GM18499 (cell line): ENCODE measurements around the gene RBL2.
"Not testable (repeated sequence)": the region's sequence is repeated elsewhere in the genome, so short reads cannot be mapped to it uniquely, and the experiment has no call there.

Source experiments
- ATAC-seq: cut with Tn5 transposase; IDR thresholded peaks from one replicate; pipeline ENCODE4 v1.9.1; 2021; ENCODE audit warnings: moderate number of reproducible peaks; ENCODE audit not compliant: insufficient read depth, unreplicated experiment

The RBL2 gene

DNA sequence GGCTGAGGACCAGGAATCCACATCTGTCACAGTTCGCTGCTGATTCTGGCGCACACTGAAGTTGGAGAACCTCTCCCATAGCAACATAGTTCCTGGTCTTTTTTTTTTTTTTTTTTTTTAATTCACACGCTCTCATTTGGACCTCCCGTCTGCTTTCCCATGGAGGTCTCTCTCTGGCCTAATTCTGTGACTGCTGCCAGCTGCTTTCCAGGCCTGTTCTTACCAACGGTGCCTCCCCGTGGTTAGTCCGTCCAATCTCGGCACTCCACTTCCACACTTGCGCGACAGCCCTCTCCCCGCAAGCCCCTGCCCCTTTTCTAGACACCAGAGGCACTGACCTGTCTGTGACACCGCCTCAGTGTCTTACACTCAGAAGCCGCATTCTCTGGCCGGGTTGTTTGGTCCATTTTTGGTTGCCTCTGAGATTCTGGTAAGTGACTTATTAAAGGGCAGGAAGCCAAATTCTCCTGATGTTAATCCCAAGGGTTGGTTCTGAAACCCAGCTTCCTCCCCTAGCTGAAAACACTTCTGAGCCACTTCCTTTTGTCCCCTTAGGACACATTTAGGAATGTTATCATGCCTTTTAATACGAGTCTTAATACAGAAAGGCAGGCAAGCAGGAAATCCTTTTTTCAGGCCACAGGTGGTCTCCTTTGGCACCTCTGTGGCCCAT lies 69.9 kb downstream of the RBL2 start:
- ATAC-seq, result no peak

DNA sequence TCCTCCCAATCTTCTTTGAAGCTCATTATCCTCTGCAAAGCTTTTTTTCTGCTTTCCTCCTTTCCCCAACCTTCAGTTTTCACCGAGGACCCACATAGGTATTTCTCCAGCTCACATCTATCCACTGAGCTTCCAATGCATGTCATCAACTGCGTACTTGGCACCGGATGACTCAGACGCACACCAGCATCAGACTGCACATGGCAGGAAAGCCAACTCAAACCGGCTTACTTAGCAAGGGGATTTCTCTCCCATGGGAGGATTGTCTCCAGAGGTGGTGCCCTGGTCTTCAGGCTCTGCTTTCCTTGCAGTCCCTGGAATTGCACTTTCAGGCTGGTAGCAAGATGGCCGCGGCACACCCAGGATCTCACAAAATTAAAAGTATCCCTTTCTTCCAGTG lies 70.4 kb downstream of the RBL2 start:
- no peak for ATAC-seq

DNA sequence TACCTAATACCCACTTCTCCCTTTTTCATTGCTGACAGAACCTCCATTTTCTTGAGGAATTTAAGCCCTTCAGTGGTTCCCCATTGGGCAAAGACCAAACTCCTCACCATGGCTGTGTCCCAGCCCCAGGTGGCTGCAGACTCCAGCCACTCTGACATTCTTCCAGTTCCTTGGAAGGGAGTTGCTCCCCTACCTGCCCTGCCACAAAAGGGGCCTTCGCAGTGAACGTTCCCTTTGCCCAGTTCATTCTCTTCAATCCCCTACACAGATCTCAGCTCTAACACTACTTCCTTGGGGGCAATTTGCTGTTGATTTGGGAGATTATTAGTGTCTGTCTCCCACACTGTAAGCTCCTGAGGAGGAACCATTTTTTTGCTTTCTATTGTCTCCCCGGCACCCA lies 72.0 kb downstream of the RBL2 start:
- no peak for ATAC-seq

DNA sequence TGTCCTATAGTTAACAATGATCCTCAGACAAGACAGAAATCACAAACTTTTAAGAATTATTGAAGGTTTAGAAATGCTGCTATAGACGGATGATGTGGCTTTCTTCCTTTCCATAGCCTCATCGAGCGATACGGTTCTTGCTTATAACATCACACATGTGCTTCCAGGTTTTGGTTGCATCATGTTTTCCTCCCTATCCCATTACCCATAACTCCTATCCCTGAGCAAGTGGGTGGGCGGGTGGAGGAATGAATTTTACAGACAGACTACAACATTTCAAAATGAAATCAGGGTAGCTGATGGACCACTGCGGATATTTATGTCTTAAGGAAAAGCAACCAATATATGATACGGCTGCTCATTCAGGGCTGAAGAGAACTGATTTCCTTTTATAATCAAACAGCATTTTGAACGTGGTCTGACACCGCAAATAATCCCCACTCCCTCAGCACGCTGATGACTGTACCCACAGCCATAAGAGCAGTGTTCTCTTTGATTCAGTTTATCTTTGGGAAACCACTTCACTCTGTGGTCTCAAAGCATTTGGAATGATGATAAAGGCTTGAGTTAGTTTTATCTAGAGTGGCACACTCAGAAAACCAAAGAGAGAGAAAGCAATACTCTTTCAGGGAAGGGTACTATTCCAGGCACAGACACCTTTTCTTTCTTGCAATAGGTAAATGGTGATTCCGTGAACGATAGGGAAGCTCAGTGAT lies 73.4 kb downstream of the RBL2 start:
- no peak for ATAC-seq

DNA sequence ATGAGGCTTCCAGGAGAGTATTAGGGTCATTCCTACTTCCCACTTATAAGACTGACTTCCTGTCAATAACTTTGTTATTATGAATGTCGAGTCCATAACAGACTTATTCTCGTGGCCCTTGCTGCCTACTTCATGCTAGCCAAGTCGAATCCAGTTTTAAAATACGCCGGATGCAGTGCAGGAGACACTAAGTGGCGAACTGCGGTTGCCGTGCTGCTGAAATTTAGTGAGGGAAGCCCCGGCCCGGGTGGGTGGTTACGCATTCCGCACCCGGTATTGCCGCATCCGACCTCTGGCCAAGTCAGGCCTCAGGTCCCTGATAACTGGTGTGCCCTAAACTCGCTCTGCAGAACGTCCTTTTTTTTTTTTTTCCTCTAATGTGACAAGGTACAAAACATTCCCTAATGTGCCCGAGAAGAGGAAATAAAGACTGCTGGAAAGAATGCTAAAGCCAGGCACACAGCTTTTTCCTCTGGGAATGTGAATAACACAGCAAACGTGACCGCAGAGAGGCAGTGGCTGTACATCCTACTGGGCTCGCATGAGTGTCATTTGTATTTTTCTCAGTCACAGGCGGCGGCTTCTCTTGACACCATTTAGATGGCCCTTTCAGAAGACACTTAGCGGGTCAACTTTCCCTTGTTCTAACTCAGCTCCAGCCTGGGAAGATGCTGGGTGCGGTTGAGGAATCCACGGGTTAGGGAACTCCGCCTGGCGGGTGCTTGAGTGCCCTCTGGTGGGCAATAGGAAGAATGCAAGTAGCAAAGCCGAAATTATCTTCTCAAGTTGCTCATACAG lies 75.8 kb downstream of the RBL2 start:
- no peak for ATAC-seq

DNA sequence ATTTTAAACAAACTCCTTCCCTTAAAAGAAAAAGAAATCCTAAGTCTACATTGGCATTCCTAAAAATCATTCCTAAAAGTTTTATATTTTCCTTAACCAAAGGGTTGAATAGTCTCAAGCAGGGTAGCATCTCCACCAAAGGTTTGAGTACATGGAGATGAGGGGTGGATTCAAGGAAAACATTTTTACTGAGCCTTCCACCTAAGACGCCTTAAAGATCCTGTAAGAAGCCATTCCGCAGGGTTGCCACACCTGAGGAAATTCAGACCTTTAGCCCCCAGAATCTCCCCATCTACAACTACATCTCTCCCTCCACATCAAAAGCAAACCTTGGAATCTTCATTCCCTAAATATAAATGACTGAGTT lies 76.4 kb downstream of the RBL2 start:
- no peak for ATAC-seq

DNA sequence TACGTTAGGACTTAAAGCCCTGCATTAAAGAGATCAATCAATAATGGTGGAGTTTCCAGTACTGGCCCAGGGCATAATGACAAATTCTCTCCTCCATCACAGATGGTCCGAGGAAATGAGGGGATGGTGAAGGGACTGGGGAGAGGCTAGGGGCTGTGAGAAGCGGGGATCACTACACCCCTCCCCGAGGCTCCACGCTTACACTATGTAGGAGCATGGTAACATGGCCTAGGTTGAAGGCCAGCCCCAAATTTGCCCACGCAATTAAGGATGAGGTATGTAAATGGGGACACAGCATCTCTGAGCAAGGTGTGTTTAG lies 76.8 kb downstream of the RBL2 start:
- ATAC-seq, result no peak

DNA sequence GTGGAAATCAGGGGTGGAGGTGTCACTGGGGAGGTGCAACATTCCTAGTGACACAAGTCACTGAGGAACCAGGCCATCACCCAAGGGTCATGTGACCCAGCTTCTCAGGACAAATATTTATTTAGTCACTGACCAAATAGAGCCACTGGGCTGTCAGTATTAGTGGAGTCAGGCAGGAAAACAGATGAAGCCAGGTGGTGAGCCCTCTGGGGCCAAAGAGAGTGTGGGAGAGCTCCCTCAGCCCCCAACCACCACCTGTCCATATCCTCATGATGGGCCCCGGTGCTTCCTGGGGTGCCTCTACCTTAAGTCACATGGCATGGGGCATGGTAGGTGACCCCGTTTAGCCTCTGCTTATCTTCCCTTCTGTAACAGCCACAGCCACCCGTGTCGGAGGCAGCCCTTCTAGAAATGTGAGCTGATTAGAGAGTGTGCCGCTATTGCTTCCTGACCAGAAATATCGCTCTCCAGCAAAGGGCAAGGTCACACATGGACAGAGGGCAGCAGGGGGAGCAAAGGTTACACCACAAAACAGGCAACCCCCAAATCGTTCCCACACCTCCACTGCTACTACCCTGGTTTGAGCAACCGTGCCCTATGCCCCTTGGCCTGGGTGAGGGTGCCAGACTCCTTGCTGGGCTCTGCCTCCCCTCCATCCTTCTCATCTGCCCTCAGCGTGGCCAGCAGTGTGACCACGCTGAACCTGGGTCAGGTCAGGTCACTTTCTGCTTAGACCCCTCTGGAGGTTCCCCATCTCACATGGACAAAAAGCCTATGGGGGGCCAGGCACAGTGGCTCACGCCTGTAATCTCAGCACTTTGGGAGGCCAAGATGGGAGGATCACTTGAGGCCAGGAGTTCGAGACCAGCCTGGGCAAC lies 77.4 kb downstream of the RBL2 start:
- no peak for ATAC-seq

DNA sequence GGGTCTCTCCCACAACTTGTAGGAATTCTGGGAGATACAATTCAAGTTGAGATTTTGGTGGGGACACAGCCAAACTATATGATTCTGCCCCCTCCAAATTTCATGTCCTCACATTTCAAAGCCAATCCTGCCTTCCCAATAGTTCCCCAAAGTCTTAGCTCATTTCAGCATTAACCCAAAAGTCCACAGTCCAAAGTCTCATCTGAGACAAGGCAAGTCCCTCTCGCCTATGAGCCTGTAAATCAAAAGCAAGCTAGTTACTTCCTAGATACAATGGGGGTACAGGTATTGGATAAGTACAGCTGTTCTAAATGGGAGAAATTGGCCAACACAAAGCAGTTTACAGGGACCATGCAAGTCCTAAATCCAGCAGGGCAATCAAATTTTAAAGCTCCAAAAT lies 78.5 kb downstream of the RBL2 start:
- not testable (repeated sequence) for ATAC-seq

DNA sequence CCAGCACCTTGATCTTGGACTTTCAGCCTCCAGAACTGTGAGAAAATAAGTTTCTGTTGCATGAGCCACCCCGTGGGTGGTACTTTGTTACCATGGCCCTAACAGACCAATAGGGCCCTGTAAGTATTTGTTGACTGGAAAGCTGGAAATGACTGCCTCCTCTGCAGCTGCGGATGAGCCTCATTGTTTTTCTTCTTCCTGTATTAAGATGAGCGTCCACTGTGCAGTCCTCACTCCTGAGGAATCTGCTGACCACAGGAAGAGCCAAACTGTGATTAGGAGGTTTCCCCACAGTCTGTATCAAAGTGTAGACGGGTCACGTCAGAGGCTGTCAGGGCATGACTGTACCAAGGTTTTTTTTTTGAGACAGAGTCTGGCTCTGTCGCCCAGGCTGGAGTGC lies 81.0 kb downstream of the RBL2 start:
- no peak for ATAC-seq

DNA sequence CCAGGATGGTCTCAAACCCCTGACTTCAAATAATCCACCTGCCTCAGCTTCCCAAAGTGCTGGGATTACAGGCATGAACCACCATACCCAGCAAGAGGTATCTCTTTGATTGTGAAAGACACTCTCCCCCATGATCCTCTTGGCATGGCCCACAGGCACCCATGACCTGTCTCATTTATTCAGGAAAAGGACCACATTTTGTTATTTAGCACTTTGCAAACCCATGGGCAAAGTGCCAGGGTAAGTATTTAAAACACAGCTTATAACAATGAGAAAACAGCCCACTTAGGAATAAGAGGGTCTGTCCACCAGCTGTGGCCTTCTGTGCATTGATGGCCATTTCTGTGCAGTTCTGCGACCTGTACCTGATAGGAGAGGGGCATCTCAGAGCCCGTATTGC lies 81.5 kb downstream of the RBL2 start:
- no peak for ATAC-seq

DNA sequence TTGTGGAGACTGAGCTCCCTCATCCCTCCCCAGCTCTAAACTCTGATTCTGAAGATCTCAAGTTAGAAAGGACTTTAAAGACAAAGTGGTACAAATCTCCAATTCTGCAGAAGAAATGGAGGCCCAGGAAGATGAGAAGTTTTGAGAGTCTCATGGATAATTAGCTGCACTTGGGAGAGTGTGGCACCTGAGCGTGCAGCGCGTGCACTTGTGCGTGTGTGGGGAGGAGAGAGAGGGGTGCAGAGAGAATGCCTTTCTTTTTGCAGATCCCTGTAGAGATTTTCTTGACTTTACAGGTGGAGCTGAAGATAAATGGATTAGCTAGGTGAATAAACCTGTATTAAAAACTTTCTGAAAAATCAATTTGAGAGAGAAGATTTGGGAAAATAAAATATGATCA lies 83.6 kb downstream of the RBL2 start:
- no peak for ATAC-seq

DNA sequence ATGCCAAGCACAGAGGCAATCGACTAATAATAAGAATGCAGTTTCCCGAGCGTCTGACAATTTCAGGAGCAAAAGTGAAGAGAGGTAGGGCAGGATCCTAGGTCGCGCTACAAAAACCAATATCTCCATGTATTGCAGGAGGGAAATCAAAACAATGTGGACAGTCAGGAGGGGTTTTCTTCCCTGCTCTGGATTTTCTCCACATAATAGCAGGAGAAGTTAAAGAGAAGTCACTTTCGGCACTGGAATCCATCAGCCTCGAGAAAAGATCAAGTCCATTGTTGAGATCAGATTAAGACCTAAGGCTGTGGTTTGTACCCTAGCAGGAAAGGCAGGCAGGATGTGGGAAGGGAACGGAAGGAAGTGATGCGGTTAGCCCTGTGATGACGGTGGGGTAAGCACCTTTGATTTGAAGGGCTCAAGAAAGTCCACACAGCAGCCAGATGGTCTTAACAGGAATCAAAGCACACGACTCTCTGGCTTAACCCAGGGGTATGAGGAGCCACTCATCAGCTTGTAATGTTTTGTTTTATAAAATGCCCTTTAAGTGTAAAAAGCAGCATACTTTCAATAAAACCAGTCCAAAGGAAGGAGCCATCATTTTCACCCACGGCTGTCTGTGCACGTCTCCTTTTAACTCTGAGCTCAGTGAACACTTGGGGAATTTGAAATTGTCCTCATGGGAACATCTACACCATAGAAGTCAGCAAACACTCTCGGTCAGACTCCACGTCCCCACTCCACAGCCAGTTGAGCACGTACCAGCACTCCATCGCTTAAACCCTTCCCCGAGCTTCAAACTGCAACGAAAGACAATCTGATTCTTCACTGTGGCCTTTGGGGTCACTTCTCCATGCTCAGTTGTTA lies 84.5 kb downstream of the RBL2 start:
- ATAC-seq, result peak; percentile 98

DNA sequence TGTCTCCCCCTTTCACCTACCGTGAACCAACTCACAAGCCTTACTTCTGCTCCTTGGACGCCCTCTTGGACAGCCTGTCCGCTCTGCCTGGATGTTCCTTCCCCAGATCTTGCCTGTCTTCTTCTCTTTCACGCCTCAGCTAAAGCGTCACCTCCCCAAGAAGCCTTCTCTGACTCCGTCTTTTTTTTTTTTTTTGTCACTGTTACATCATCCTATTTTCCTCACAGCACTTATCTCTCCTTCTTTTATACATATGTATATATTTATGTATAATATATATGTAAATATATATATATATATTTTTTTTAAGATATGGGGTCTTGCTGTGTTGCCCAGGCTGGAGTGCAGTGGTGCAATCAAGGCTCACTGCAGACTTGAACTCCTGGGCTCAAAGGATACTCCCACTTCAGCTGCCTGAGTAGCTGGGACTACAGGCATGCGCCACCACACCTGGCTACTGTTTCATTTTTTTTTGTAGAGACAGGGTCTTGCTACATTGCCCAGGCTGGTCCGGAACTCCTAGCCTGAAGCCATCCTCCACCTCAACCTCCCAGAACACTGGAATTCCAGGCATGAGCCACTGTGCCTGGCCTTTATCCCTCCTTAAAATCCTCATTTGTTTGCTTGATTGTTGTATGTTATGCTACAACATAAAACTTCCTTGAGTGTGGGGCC lies 85.3 kb downstream of the RBL2 start:
- no peak for ATAC-seq

DNA sequence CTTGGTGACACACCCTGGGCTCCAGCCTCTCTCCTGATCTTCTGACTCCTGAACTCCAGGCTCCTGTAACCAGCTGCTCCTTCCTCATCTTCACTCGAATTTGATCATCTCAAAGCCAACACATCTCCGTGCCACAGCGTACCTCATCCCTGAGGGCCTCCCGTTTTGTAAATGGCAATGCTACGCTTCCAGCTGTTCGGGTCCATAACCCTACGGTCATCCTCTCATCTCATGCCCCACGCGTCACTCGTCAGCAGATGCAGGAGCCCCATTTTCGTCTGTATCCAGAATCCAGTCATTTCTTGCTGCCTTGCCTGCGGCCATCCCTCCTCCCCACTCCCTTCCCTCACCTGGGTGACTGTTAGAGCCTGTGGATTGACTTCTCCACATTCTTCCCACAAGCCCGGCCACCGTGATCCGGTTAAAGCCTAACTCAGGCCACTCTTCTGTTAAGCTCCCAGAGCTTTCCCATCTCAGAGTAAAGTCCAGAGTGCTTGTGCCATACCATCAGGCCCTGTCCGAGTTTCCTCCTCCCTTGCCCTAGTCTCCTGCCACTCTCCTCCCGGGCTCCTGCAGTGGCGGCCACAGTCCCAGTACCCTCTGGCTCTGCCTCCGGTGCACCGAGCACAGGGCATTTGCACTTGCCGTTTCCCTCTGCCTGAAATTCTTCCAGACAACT lies 89.0 kb downstream of the RBL2 start:
- no peak for ATAC-seq

DNA sequence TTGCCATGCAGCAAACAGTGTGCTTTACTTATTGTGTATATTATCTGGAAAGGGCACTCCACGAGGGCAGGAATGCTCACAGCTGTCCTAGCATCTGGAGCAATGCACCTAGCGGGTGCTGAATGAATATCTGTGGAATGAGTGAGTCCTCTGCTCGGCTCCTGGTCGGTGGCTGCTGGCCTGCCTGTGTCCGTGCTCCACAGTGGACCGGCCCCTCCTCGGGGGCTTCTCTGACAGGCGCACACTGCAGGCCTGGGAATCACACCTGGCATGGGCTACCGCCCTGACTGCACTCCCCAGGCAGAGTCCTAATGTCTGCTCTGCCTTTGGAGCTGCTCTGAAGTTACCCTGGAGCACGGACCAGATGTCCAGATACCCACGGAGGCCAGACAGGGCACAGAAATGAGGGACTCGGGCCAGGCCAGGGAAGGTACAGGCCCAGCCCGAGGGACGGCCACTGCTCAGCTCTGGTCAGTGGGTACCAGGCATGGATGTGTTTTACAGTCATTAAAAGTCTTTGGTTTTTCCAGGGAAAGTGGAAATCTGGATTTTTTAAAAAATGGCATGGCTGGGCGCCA lies 89.8 kb downstream of the RBL2 start:
- ATAC-seq, result no peak

DNA sequence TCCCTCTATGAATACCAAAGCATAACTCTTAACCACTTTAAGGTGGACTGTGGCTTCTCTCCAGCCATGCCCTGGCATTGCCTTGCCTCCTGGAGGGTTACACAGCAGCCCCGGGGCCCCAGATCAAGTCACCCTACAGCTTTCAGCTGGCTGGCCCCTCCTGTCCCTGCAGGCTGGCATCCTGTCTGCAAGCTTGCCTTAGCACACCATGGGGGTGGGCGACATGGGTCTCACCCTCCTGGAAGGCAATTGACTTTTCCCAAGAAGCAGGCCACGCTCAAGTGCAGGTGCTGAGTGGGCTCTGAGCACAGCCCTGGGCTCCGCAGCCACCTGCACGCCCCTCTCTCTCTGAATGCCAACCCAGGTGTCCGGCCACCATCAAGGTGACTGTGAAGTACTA lies 94.5 kb downstream of the RBL2 start:
- ATAC-seq, result no peak

DNA sequence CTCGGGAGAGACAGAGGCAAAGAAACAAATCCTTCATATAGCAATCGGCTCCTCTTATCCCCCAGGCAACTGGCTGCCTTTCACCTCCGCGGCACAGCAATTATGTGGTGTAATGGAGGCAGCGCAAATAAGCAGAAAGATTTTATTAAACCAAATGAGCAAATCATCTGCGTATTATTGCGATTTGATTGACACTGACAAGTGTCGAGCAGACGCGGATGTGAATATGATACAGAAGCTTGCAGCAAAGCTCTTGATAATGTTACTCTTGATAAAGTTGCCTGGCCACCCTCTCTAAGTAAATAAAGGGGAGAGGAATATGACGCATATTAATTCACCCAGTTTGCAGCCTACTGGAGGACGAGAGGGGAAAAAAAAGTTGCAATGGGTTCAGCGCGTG lies 95.2 kb downstream of the RBL2 start:
- no peak for ATAC-seq
